Mammary epithelial cell (primary cell): ENCODE data around the gene FMNL2.

Source experiments
- CTCF ChIP-seq, 2 donors: IDR thresholded peaks in 1 of 2; conservative IDR thresholded peaks in 1 of 2; 2 replicates each; pipeline ENCODE4 v1.5.1; 2011 to 2012; ENCODE audit warnings: inconsistent platforms in 2 of 2, low read length in 2 of 2, mild to moderate bottlenecking in 2 of 2, control low read depth in 1 of 2, low read depth in 1 of 2; ENCODE audit not compliant: insufficient read depth in 1 of 2; ENCODE audit errors: extremely low read depth in 1 of 2
- EZH2 ChIP-seq: IDR thresholded peaks from 2 replicates; pipeline ENCODE4 v1.6.1; 2012; ENCODE audit warnings: low read length, inconsistent platforms, borderline replicate concordance

GRCh38 chr2:152309352-152310214 lies 25.4 kb upstream of the FMNL2 start:
- TF ChIP-seq CTCF (conservative IDR thresholded peaks at IDR 0.05 in 1 of 2, IDR thresholded peaks at IDR 0.05 in 1 of 2; ENCODE audit: extremely low read depth in 1 of 2, insufficient read depth in 1 of 2, low read depth in 1 of 2, low read length in 2 of 2), result no peak
- no peak for TF ChIP-seq EZH2
